CD14-positive monocyte (primary cell): ENCODE measurements around the gene FAM227B. TPM values are rescaled to one million over a fixed set of nuclear protein-coding genes. Genes with fewer than 3 reads are reported as not detected.

Experiments
- DNase-seq, 3 donors: peaks; one replicate each; pipeline ENCODE4 v3.0.0-alpha.2; 2011 to 2022
- H2AFZ ChIP-seq: 2 replicates; pipeline ENCODE4 v1.6.0; 2012; ENCODE audit warnings: mild to moderate bottlenecking, low read depth, low read length, inconsistent platforms; ENCODE audit not compliant: insufficient read depth, poor library complexity, severe bottlenecking
- H3K27ac ChIP-seq, 2 donors: 1 replicate in 1 of 2; 2 replicates in 1 of 2; pipeline ENCODE4 v1.5.1; 2012 to 2013; ENCODE audit warnings: low read length in 2 of 2, control low read depth in 1 of 2, inconsistent platforms in 1 of 2, low read depth in 1 of 2, mild to moderate bottlenecking in 1 of 2
- H3K27me3 ChIP-seq, 2 donors: one replicate each; pipeline versions ENCODE4 v1.6.0 to v1.6.1; 2011 to 2013; ENCODE audit warnings: low read length in 2 of 2; ENCODE audit not compliant: control insufficient read depth in 2 of 2, insufficient read depth in 2 of 2
- H3K36me3 ChIP-seq, 2 donors: replicated peaks in 1 of 2; 1 replicate in 1 of 2; 2 replicates in 1 of 2; pipeline versions ENCODE4 v1.5.1 to v1.6.1; 2012 to 2013; ENCODE audit warnings: low read length in 2 of 2, control low read depth in 1 of 2, inconsistent platforms in 1 of 2, mild to moderate bottlenecking in 1 of 2; ENCODE audit not compliant: insufficient read depth in 2 of 2, control insufficient read depth in 1 of 2
- H3K4me1 ChIP-seq, 2 donors: 1 replicate in 1 of 2; 2 replicates in 1 of 2; pipeline versions ENCODE4 v1.5.1 to v1.6.1; 2012 to 2013; ENCODE audit warnings: low read length in 2 of 2, control low read depth in 1 of 2, inconsistent platforms in 1 of 2, mild to moderate bottlenecking in 1 of 2, moderate library complexity in 1 of 2; ENCODE audit not compliant: insufficient read depth in 2 of 2, control insufficient read depth in 1 of 2
- H3K4me2 ChIP-seq: replicated peaks from 2 replicates; pipeline ENCODE3; 2012; ENCODE audit warnings: low read length, moderate library complexity, mild to moderate bottlenecking; ENCODE audit not compliant: poor library complexity, severe bottlenecking; ENCODE audit errors: extremely low read depth
- H3K4me3 ChIP-seq, 3 experiments: fragments of 200-600 bp in 1 of 3; sonication (generic) in 1 of 3; replicated peaks in 1 of 3; 1 replicate in 2 of 3; 2 replicates in 1 of 3; pipeline ENCODE4 v1.5.1; 2011 to 2013; ENCODE audit warnings: low read length in 3 of 3, mild to moderate bottlenecking in 3 of 3, control low read depth in 2 of 3, low read depth in 2 of 3, inconsistent platforms in 1 of 3, moderate library complexity in 1 of 3
- H3K79me2 ChIP-seq: 2 replicates; pipeline ENCODE4 v1.6.0; 2012; ENCODE audit warnings: mild to moderate bottlenecking, control low read depth, inconsistent platforms, low read length, moderate library complexity; ENCODE audit not compliant: insufficient read depth
- H3K9ac ChIP-seq: 2 replicates; pipeline ENCODE4 v1.6.0; 2017; ENCODE audit warnings: low read length, mild to moderate bottlenecking; ENCODE audit not compliant: insufficient read depth, poor library complexity, severe bottlenecking
- H3K9me3 ChIP-seq, 2 donors: replicated peaks in 1 of 2; 1 replicate in 1 of 2; 2 replicates in 1 of 2; pipeline versions ENCODE4 v1.5.1 to v1.6.1; 2012 to 2013; ENCODE audit warnings: low read length in 2 of 2, control low read depth in 1 of 2; ENCODE audit not compliant: control insufficient read depth in 1 of 2, insufficient read depth in 1 of 2
- H4K20me1 ChIP-seq: 2 replicates; pipeline ENCODE4 v1.6.0; 2012; ENCODE audit warnings: mild to moderate bottlenecking, low read length, control low read depth, moderate library complexity; ENCODE audit not compliant: insufficient read depth
- H3K27ac Mint-ChIP-seq, 7 donors: one replicate each; pipeline ENCODE4 v1.8.0; 2020; ENCODE audit warnings: mild to moderate bottlenecking in 7 of 7, mixed read lengths in 7 of 7, moderate library complexity in 6 of 7, inconsistent platforms in 2 of 7
- H3K27me3 Mint-ChIP-seq, 3 donors: one replicate each; pipeline ENCODE4 v1.8.0; 2021 to 2022; ENCODE audit warnings: low read depth in 3 of 3, mild to moderate bottlenecking in 3 of 3, mixed read lengths in 3 of 3, moderate library complexity in 3 of 3, inconsistent platforms in 1 of 3
- H3K36me3 Mint-ChIP-seq, 2 donors: one replicate each; pipeline ENCODE4 v1.8.0; 2020; ENCODE audit warnings: mixed read lengths in 2 of 2, inconsistent platforms in 1 of 2, mild to moderate bottlenecking in 1 of 2
- H3K4me1 Mint-ChIP-seq: one replicate; pipeline ENCODE4 v1.8.0; 2020; ENCODE audit warnings: mild to moderate bottlenecking, mixed read lengths
- H3K4me3 Mint-ChIP-seq, 2 donors: one replicate each; pipeline ENCODE4 v1.8.0; 2020; ENCODE audit warnings: mild to moderate bottlenecking in 2 of 2, mixed read lengths in 2 of 2, moderate library complexity in 1 of 2
- H3K9me3 Mint-ChIP-seq, 7 donors: one replicate each; pipeline ENCODE4 v1.8.0; 2020 to 2022; ENCODE audit warnings: mixed read lengths in 7 of 7, mild to moderate bottlenecking in 6 of 7, moderate library complexity in 6 of 7, inconsistent platforms in 2 of 7
- CTCF ChIP-seq: fragments of 200-600 bp; IDR thresholded peaks from one replicate; pipeline ENCODE4 v1.8.0; 2022; ENCODE audit warnings: antibody characterized with exemption, mild to moderate bottlenecking
- WGBS: methylation state at CpG from one replicate; pipeline ENCODE4 v1.1.5; 2013; ENCODE audit warnings: missing lambda C conversion rate; ENCODE audit not compliant: insufficient coverage; 5-methylcytosine and 5-hydroxymethylcytosine counted together
- intact Hi-C, 2 donors: fragments of 100-400 bp; cut with micrococcal nuclease; formaldehyde crosslinking; loops; one replicate each; pipeline versions ENCODE4 v1.15.0 to v1.15.1; 2023
- polyA plus RNA-seq, 3 donors: library from polyadenylated mRNA; depleted of rRNA in 1 of 3; unstranded in 2 of 3; stranded (reverse) in 1 of 3; fragments of 300-500 nt in 2 of 3; fragments of >200 nt in 1 of 3; fragmentation: Illumina TruSeq in 2 of 3; gene quantifications; 1 replicate in 2 of 3; 2 replicates in 1 of 3; pipeline ENCODE4 v1.2.3, GENCODE V29; 2012 to 2021

FAM227B gene
- polyA plus RNA-seq, 3 donors = 0.28 to 0.72 (median 0.49) TPM

GRCh38 chr15:49301562-49301961, 319.1 kb downstream of the FAM227B start:
- no peak for TF ChIP-seq CTCF
- H3K4me3 Mint-ChIP-seq = no peak overlapping the region

GRCh38 chr15:49300856-49301255, 319.8 kb downstream of the FAM227B start:
- peaks cover 13 to 48% of the 10 kb centered on the region in 2 donors for H3K36me3 ChIP-seq
- H3K4me1 ChIP-seq = no peaks in the 10 kb centered on the region
- DNase-seq = no peak
- no peak overlapping the region for H3K9ac ChIP-seq
- H3K4me3 ChIP-seq = no peak overlapping the region
- intact Hi-C loops = no loop called here
- no peaks in the 10 kb centered on the region for H3K9me3 ChIP-seq
- peaks cover 2% of the 10 kb centered on the region for H3K79me2 ChIP-seq
- no peak overlapping the region for H3K27ac ChIP-seq
- no peak overlapping the region for H3K4me3 Mint-ChIP-seq
- WGBS = no CpG with 5 or more reads among the region's 3 CpGs
- peaks cover 69 to 73% of the 10 kb centered on the region in 2 donors for H3K36me3 Mint-ChIP-seq
- no peak overlapping the region for H3K27ac Mint-ChIP-seq
- H3K4me2 ChIP-seq = no peak overlapping the region
- peaks cover under 1% of the 10 kb centered on the region for H3K4me1 Mint-ChIP-seq
- no peak overlapping the region for H2AFZ ChIP-seq
- H3K27me3 Mint-ChIP-seq = no peaks in the 10 kb centered on the region
- no peaks in the 10 kb centered on the region for H3K27me3 ChIP-seq
- no peaks in the 10 kb centered on the region for H4K20me1 ChIP-seq
- peaks cover 0 to 15% (median 5%) of the 10 kb centered on the region in 7 donors for H3K9me3 Mint-ChIP-seq
- TF ChIP-seq CTCF = no peak

More at GRCh38 chr15:49301562-49301961, 319.1 kb downstream of the FAM227B start:
- H3K79me2 ChIP-seq = peaks cover 2% of the 10 kb centered on the region
- H3K36me3 Mint-ChIP-seq = peaks cover 64 to 69% of the 10 kb centered on the region in 2 donors
- no peak overlapping the region for H3K27ac Mint-ChIP-seq
- no peak overlapping the region for H3K9ac ChIP-seq
- intact Hi-C loops = no loop called here
- H3K4me2 ChIP-seq = no peak overlapping the region
- H3K4me1 Mint-ChIP-seq = peaks cover 7% of the 10 kb centered on the region
- no peak overlapping the region for H3K27ac ChIP-seq
- no peak overlapping the region for H3K4me3 ChIP-seq
- no peaks in the 10 kb centered on the region for H3K4me1 ChIP-seq
- no peaks in the 10 kb centered on the region for H3K9me3 ChIP-seq
- DNase-seq = no peak
- H3K27me3 Mint-ChIP-seq = no peaks in the 10 kb centered on the region
- H3K9me3 Mint-ChIP-seq = peaks cover 0 to 14% (median 5%) of the 10 kb centered on the region in 7 donors
- H3K36me3 ChIP-seq = peaks cover 13 to 42% of the 10 kb centered on the region in 2 donors
- no peaks in the 10 kb centered on the region for H4K20me1 ChIP-seq
- H2AFZ ChIP-seq = no peak overlapping the region
- H3K27me3 ChIP-seq = no peaks in the 10 kb centered on the region
